CD1c-positive myeloid dendritic cell (primary cell): ENCODE measurements around the gene C4orf36.

Experiments used
- DNase-seq: peaks from one replicate; pipeline ENCODE4 v3.0.0-alpha.2; 2016; ENCODE audit errors: extremely low spot score

C4orf36 gene

GRCh38 chr4:86891762-86892635 is at the start of gene C4orf36:
C4orf36 (minus strand) TSS chr4:86892422; CDS start chr4:86891520, 902 bp downstream.
- peak; percentile 59 for DNase-seq

DNA sequence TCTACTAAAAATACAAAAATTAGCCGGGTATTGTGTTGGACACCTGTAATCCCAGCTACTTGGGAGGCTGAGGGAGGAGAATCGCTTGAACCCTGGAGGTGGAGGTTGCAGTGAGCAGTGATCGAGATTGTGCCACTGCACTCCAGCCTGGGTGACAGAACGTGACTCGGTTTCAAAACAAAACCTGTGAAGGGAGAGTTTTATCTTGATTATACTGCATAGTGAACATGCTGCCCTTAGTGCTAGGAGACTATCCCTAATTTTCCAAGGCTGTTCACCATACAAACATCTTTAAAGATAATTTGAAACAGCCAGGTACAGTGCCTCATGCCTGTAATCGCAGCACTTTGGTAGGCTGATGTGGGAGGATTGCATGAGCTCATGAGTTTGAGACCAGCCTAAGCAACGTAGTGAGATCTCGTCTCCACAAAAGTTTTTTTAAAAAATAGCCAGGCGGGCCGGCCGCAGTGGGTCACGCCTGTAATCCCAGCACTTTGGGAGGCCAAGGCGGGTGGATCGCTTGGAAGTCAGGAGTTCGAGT is 48.8 kb upstream of the C4orf36 start:
- DNase-seq = no peak

DNA sequence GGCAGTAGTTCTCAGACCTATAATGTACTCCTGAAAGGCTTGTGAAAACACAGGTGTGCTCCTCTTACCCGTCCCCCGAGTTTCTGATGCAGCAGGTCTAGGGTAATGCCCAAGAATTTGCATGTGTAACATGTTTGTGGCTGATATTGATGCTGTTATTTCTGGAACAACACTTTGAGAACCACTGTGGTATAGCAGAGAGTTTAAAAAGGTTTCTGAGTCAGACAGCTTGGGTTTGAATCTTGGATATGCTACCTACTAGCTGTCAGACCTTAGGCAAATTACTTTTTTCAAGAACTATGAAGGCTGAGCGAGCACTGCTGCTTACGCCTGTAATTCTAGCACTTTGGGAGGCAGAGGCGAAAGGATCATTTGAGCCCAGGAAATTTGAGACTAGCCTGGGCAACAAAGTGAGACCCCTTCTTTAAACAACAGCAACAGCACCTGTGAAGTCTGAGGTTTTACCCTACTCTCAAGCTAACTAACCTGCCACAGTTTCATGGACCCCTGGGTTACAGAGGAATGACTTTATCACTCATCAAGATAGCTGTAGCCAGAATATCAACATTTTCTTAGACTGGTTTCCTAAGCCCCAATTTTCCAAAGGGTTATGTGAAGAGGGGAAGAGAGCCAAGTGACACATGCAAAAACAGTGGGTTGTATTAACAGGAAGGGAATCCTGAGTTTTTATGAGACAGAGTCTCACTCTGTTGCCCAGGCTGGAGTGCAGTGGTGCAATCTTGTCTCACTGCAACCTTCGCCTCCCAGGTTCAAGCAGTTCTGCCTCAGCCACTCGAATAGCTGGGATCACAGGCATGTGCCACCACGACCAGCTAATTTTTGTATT is 47.7 kb upstream of the C4orf36 start:
- DNase-seq = no peak

DNA sequence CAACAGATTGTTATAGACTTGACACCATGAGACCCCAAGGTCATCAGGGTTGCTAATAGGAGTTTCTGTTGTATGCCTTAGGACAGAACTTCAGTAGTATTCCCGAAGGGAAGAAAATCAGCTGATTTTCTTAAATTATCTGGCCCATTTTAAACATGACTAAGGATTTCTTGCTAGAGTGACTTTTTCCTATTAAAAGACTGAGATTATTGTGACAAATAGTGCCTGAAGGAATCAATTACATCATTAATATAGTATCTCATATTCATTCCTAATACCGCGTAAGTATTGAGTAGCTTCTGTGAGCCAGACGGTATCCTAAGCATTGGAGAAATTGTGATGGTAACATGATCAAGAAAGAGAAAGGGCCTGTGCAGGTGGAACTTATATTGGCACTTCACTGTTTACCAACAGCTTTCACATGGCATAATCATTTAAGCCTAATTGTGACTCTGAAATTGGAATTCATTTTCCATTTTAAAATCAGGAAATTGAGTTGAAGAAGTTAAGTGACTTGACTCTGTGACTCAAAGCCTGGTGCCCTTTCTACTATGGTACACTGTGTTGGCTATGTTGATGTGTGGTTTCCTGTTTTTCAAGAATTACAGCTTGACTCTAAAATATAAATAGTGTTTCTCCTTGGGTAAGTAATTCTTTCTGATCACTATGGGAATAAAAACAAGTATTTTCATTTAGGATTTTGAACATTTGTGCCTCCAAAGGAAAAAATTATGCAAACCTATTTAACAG is 46.7 kb upstream of the C4orf36 start:
- DNase-seq = peak; percentile 69

DNA sequence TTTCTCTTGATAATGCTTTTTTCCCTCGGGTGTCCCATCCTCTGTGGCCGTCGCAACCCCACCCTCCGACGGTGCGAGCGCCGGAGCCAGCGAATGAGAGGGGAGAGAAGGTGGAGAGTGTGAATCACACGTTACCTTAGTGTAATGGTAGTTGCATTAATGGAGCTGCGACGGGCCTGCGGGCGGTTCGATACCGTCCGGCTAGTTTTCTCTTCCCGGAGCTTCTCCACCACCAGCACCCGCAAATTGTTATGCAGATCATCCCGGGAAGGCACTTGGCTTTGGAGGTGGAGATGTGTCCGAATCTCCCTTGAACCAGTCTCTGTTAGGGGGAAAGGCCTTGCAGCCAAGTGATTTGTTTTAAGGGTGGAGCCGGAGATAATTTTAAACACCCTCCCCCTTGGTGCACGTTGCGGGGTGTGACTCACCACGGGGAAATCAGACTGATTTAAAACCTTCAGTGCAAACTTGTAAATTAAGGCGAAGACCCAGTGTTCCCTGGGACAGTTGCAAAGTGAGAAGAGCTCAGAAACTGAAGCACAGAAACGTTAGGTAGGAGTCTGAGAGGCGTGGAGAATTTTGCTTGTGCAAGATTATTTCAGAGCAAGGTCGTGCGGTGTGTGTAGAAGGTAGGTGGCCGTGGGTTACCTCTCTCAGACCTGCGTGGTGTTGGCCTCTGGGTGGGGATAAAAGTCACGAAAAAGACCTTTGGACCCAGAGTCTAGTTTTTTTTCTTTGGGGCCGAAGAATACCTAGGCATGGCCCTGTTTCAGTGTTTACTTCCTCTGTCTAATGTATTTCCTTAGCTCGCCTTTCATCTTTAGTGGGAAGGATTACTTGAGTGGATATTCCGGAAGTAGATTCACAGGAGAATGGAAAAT is 43.9 kb upstream of the C4orf36 start:
- peak; percentile 85 for DNase-seq

DNA sequence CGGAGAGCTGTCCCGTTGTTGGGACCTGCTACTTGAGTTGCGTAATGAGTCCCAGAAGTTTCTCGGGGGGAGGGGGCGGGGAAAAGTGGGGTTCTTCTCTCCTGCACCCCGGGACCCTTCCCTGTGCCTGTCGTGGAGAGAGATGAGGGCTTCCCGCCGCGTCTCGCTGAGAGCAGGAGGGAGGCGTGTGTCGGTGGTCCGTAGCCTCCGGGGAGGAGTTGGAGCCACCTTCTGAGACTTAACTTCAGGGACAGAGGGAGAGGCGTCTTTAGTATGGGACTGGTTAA is 43.3 kb upstream of the C4orf36 start:
- no peak for DNase-seq

GRCh38 chr4:86934771-86935565 is 42.7 kb upstream of the C4orf36 start, which contains the start of gene AFF1:
AFF1 (plus strand) TSS chr4:86935011; CDS start chr4:86948534, 13,523 bp downstream.
- DNase-seq = peak; percentile 97

DNA sequence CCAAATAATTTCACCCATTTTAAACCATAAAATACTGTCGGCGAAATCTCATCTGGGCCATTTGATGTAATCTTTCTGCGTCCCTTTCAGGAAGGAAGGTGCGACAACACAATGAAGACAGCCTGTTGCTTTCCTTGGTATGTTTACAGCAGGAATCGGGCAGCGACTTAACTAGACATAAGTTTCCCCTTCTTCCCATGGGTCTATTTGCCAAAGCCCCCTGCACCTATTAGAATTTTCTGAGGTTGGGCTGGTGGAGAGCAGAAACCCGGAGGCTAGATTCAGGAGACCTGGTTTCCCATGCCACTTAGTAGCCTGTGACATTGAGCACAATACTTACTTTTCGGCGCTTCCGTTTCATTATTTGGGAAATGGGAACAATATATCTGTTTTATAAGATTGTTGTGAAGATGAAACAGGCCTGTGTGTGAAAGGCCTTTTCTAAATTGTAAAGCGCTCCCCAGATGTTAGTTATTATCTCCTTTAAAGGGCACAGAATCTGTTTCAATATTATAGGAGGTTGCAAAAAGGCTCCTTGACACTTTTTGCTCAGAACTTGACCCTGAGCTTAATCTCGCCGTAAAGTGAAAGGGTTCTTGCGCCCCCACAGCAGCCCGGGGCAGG is 42.0 kb upstream of the C4orf36 start:
- DNase-seq = no peak

- DNase-seq = peak; percentile 43
These were observed 36.4 kb upstream of the C4orf36 start for GRCh38 chr4:86928400-86929255.

GRCh38 chr4:86927843-86928395 is 35.7 kb upstream of the C4orf36 start:
- peak; percentile 72 for DNase-seq

DNA sequence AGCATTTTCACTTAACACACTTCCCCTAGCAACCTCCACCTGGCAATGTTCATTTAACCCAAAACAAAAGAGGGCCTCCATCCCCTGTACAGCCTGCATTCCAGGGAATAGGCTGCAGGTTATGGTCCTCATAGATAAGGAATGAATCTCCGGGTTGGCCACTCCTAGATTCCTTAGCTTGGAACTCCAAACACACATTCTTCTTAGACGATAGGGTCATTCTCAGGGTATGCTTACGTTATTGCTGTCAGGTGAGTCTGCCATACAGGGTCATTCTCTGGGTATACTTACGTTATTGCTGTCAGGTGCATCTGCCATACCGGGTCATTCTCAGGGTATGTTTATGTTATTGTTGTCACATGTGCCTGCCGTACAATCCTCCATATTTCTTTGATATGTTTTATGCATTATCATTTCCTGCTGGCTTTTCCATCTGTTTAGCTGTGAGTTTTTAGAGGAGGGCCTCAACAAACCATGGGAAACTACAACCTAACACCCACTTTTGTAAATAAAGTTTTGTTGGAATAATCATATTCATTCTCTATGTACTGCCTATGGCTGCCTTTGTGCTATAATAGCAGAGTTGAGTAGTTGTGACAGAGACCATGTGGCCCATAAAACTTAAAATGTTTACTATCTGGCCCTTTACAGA is 34.3 kb upstream of the C4orf36 start:
- no peak for DNase-seq

- DNase-seq = peak; percentile 47
These were observed 32.6 kb upstream of the C4orf36 start for GRCh38 chr4:86924811-86925210.

GRCh38 chr4:86921608-86922252 is 29.5 kb upstream of the C4orf36 start:
- no peak for DNase-seq

- DNase-seq = no peak
These were observed 27.5 kb upstream of the C4orf36 start for GRCh38 chr4:86919561-86920223.

DNA sequence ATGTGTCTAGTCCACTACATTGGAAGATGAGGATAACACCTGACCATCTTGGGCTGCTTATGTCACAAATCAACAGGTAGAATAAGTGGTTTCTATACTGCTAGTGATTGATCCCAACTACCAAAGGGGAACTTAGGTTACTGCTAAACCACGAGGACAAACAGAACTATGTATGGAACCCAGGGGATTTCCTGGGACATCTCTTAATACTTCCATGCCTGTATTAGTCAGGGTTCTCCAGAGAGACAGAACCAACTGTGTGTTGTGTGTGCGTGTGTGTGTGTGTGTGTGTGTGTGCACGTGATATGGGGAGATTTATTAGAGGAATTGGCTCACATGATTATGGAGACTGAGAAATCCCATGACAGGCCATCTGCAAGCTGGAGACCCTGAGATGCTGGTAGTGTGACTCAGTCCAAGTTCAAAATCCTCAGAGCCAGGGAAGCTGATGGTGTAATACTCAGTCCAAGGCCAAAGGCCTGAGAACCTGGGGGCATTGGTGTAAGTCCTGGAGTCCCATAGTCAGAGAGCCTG is 26.4 kb upstream of the C4orf36 start:
- DNase-seq = peak; percentile 70
